Islet precursor cell (in vitro differentiated cells): ENCODE measurements around the gene OR52E4.

Experiments
- DNase-seq: peaks from one replicate; pipeline ENCODE4 v3.0.0-alpha.2; 2018

Gene OR52E4

GRCh38 chr11:5880329-5880728, at the start of gene OR52E4:
TSS of gene OR52E4 (plus strand) at chr11:5880629. CDS start at chr11:5884293, 3,664 bp downstream.
- no peak for DNase-seq

- peak; percentile 88 for DNase-seq
Observed at GRCh38 chr11:5831196-5831829, 49.1 kb upstream of the OR52E4 start.

DNA sequence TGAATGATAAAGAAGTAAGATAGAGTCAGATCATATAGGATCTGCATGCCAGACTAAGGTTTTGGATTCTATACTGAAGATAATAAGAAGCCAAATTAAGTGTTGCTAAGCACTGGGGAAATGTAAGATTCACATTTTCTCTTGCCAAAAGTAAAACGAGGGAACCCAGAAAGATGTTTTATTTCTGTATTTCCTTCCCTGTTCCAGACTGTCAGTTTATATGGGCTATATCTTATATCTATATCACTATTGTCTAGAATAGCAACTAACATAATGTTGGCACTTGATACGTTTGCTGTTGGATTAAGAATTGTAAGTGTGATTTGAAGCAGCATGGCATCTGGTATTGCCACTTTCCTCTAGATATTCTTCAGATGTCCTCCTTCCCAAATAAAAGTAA, 47.0 kb upstream of the OR52E4 start:
- no peak for DNase-seq

DNA sequence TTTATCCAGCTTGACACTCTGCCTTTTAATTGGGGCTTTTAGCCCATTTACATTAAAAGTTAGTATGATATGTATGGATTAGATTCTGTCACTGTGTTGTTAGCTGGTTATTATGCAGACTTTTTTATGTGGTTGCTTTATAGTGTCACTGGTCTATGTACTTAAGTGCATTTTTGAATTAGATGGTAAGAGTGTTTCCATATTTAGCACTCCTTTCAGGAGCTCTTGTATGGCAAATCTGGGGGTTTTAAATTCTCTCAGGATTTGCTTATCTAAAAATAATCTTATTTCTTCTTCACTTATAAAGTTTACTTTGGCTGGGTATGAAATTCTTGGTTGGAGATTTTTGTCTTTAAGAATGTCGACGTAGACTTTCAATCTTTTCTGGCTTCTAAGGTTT, 42.7 kb upstream of the OR52E4 start:
- DNase-seq: no peak

DNA sequence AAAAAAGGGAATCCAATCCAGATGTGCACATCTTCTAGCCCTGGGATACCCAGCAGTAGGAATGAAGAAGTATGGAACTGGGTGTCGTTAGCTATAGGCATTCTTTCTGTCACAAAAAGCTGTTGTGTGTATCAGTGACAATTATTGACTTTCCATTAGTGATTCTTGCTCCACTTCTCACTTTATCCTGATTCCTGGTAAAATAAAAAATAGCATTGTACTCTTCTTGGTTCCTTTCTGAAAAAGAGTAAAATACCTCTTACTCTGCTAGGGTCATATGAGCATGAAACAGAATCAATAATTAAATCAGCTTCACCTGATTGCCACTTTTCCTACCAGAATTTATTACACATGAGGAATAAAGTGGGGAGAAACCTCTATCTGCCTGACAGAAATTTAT, 38.6 kb upstream of the OR52E4 start, which contains the start of gene OR52E6:
Gene OR52E6, minus strand, starts transcription at position 101 of the 400 bp plus-strand sequence. Its CDS starts 0 bp downstream, at position 101.
- no peak for DNase-seq

DNA sequence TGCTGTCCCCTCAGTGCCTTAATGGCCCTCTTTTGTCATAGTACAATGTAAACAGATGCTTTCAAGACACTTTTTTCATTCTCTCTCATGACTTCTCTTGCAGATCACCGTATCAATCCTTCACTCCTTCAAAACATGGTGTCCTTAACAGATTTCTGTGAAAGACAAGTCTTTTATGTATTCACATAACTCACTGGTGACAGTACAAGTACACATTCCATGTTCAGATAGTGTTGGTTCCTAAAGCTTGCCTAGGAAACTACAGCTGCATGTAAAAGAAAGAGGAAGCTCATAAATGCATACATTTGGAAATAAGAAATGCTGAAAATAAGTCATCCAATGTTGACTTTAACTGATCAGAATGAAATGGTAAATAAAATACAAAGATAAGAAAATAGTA, 33.7 kb upstream of the OR52E4 start:
- no peak for DNase-seq

- DNase-seq: no peak
Observed at GRCh38 chr11:5847711-5848110, 32.7 kb upstream of the OR52E4 start.

- DNase-seq: no peak
Observed at GRCh38 chr11:5851002-5851401, 29.4 kb upstream of the OR52E4 start.

- DNase-seq: no peak
Observed at GRCh38 chr11:5857590-5857989, 22.8 kb upstream of the OR52E4 start, which contains the start of gene OR52E8. TSS of gene OR52E8 (minus strand) at chr11:5857690. CDS start at chr11:5857690, 0 bp downstream.

- no peak for DNase-seq
Observed at GRCh38 chr11:5865826-5866225, 14.6 kb upstream of the OR52E4 start.

DNA sequence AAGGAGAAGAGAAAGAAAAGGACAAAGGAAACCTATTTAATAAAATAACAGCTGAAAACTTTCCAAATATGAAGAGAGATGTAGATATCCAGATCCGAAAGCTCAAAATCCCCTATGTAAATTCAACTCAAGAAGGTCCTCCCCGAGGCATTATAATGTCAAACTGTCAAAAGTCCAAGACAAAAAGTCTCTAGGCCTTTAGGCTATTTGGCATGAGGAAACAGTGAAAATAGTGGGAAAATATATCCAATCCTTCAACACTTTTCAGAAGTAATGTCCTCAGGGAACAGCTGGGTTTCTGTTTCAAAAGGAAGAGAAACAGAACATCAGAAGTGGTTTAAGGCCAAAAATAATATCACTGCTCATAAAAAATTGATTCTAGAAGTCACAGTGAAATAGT, 1.9 kb upstream of the OR52E4 start:
- no peak for DNase-seq

DNA sequence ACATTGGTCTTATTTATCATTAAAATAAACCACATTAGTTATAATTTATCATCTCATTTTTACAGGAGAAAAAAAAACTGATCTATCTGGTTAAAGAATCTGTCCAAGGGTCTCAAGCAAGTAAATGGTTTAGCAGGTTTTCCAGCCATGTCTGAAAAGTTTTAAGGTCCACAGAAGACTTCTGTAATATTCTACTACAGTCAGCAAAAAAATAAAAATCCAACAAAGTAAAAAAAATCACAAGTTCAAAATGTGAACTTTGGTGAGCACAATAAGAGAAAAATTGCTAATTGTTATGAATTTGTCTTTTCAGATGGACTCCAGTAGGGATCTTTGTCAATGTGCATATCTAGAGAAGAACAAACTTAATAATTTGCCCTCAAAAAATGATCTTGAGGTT, 1.3 kb downstream of the OR52E4 start:
- no peak for DNase-seq

- no peak for DNase-seq
Observed at GRCh38 chr11:5887172-5887571, 6.7 kb downstream of the OR52E4 start.

DNA sequence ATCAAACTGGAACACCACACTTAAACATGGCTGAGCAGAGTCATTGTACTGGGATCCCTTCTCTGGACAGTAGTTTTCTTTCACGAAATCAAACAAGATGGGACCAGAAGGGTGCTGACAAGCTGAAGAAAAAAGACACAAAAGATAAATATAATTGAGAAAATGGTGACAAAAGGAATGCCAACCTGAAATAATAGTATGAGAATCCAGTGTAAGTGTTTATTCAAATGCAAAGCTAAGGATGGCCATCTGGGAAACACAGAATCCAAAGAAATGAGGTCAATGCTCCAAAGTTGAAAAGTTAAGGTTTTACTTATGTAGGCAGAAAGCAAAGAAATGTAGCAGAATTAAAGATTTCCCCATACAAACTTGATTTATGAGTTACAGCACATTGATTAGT, 7.2 kb downstream of the OR52E4 start:
- no peak for DNase-seq

DNA sequence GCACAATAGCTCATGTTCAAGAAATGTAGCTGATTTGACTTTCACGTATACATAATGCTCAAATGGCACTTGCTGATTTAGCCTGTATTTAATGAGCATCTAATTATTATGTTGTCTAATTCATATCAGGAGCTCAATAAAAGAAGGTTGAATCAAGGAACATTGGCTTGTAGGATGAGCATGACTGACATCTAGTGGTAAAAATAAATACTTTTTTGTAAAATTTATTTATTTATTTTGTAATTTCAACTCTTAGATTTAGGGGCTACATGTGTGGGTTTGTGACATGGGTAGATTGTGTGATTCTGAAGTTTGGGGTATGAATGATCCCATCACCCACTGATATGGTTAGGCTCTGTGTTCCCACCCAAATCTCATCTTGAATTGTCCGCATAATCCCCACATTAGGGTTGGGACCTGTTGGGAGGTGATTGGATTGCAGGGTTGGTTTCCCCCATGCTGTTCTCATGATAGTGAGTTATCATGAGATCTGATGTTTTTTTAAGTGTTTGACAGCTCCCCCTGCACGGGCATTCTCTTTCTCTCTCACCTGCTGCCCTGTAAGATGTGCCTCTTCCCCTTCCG, 10.9 kb downstream of the OR52E4 start:
- DNase-seq: no peak

GRCh38 chr11:5892908-5893307, 12.5 kb downstream of the OR52E4 start, which contains the start of gene OR52E5:
TSS of gene OR52E5 (plus strand) at chr11:5893208. CDS start at chr11:5900777, 7,569 bp downstream.
- no peak for DNase-seq

DNA sequence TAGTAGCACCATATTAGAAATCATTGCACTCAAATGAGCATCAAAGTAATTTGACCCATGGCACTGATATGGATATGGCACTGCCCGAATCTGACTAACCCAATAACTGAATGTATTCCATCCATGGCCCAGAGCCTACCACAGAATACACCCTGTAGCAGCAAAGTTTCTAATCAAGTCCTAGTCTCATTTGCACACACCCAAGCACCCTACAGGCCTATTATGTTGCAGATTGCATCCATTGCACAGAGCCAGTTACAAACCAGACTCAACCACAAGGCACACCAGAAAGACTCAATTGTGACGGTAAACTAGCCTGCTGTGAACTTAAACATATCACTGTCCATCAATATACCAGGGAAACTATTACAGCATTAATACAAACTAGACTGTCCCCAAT, 19.1 kb downstream of the OR52E4 start:
- no peak for DNase-seq

GRCh38 chr11:5910540-5910939, 30.1 kb downstream of the OR52E4 start:
- DNase-seq: no peak

DNA sequence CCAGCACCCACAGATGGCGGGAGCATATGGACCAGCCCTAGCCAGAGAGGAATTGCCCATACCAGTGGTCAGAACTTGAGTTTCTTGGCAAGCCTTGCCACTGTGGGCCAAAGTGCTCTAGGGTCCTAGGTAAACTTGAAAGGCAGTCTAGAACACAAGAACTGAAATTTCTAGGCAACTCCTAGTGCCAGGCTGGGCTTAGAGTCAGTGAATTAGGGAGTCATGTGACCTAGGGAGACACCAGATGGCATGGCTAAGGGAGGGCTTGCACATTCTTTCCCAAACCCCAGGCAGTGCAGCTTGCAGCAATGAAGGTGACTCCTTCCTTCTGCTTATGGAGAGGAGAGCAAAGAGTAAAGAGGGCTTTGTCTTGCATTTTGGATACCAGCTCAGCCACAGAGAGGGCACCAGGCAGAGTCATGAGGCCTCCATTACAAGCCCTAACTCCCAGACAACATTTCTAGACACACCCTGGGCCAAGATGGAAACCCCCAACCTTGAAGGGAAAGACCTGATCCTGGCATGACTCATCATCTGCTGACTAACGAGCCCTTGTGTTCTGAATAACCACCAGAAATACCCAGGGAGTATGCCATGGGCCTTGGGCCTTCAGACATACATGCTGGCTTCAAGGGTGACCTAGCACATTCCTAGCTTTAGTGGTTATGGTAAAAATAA, 42.5 kb downstream of the OR52E4 start:
- DNase-seq: no peak

DNA sequence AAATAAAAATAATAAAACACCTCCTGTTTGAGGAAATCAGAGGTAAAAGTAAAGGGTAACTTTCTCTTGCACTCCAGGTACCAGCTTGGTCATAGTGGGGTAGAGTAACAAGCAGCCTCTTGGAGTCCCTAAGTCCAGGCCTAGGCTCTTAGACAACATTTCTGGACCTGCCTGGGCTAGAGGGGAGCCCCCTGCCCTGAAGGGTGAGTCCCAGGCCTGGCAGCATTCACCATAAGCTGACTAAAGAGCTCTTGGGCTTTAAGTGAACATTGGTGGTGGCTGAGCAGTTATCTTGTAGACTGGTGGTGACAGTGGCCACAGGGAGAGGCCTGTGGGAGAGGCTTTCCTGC, 43.0 kb downstream of the OR52E4 start:
- DNase-seq: no peak

- DNase-seq: no peak
Observed at GRCh38 chr11:5923794-5924193, 43.4 kb downstream of the OR52E4 start.

DNA sequence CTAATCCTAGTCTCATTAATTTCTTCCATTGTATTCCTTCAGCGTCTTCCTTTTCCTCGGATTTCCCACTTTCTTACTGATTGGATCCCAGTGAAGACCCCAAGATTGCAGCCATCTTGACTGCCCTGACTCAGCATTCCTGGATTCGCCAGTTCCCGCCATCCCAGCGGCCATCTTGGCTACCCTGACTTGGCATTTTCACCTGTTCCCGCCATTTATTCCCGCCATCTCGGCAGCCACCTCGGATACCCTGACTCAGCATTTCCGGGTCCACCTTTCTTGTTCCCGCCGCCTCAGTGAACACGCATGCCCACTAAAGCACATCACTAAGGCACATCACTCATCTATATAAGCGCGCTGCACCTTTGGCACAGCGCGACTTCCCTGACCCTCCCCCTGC, 47.8 kb downstream of the OR52E4 start:
- no peak for DNase-seq

DNA sequence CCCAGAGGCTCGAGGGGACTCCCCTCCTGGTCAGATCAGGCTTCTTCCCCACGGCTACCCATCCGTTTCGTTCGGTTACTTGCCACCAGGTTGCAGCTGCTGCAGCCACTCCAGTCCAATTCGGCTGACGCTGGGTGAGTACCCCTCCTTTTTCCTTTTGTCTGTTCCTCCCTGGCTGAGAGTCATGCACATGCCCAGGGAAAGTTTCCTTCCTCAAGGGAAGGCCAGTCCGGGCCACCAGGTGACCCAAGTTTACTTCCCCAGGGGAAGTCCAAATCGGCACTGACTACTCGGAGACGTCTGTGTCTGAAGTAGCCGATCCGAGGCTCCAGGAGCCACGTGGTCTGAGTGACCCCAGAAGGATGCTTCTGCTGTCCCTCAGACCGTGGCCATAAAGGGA, 48.4 kb downstream of the OR52E4 start:
- DNase-seq: no peak
